ENCODE measurements around the gene ASF1A. TPM values are rescaled to one million over a fixed set of nuclear protein-coding genes. Genes with fewer than 3 reads are reported as not detected.

Gene ASF1A
- total and polyA plus RNA-seq, 10 of the 15 experiments (the other 5 are each of a cell fraction or from before 2014, with no cell fraction given) = 23.7 to 103 (median 31.5) TPM

GRCh38 chr6:118905084-118905483 is 11.1 kb downstream of the ASF1A start:
- no peak overlapping the region for H3K4me3 ChIP-seq
- peaks cover 5 to 25% of the 10 kb centered on the region in 2 experiments; a peak in 3 of 4 replicates for H3K36me3 ChIP-seq (ENCODE audit: control insufficient read depth in 2 of 2, insufficient read depth in 2 of 2, low read length in 1 of 2)
- no peaks in the 10 kb centered on the region for H3K9me3 ChIP-seq (replicated peaks; ENCODE audit: control insufficient read depth, insufficient read depth, low read length)
- ChIA-PET CTCF (interaction anchor here (1.0 to 3.4 kb wide), 3 partner anchors 8 to 339 kb away, joined by 3 to 15 read pairs (median 3); no protein-coding TSS in a partner anchor), SMC1A (ENCODE audit: uncharacterized antibody, unreplicated experiment) (no interaction called here), RAD21 (ENCODE audit: unreplicated experiment) (interaction anchor here (0.6 kb wide), 1 partner anchor 433 kb away, joined by 3 read pairs; no protein-coding TSS in a partner anchor), POLR2A (interaction anchor here (1.8 kb wide), 1 partner anchor 12 kb away, joined by 5 read pairs; no protein-coding TSS in a partner anchor)
- no TSS peak for BruUV-seq (replicated peaks)
- DNase-seq (ENCODE audit: low read depth, low spot score) (no peak), ATAC-seq (no peak), FAIRE-seq (no peak)
- H3K79me2 ChIP-seq (ENCODE audit: control insufficient read depth, insufficient read depth, low read length) = peaks cover 16% of the 10 kb centered on the region
- in situ Hi-C loops (cut with MboI) = no loop called here
- no peaks in the 10 kb centered on the region for H3K27me3 ChIP-seq (replicated peaks in 1 of 2; ENCODE audit: control insufficient read depth in 2 of 2, insufficient read depth in 2 of 2, low read length in 1 of 2)
- H3K4me1 ChIP-seq (ENCODE audit: control insufficient read depth, insufficient read depth, low read length) = no peaks in the 10 kb centered on the region
- no peak overlapping the region for H2AFZ ChIP-seq (ENCODE audit: control insufficient read depth, low read depth, low read length)
- intact Hi-C loops (cut with micrococcal nuclease; ENCODE audit: unreplicated experiment) = no loop called here
- H3K9ac ChIP-seq (ENCODE audit: control insufficient read depth, insufficient read depth, low read length) = no peak overlapping the region
- H3K27ac ChIP-seq (ENCODE audit: control insufficient read depth, insufficient read depth) = no peak overlapping the region
- H3K4me2 ChIP-seq (ENCODE audit: control insufficient read depth, insufficient read depth) = no peak overlapping the region
- no peaks in the 10 kb centered on the region for H4K20me1 ChIP-seq (ENCODE audit: control insufficient read depth, insufficient read depth)
- TF ChIP-seq, protein P1, sequence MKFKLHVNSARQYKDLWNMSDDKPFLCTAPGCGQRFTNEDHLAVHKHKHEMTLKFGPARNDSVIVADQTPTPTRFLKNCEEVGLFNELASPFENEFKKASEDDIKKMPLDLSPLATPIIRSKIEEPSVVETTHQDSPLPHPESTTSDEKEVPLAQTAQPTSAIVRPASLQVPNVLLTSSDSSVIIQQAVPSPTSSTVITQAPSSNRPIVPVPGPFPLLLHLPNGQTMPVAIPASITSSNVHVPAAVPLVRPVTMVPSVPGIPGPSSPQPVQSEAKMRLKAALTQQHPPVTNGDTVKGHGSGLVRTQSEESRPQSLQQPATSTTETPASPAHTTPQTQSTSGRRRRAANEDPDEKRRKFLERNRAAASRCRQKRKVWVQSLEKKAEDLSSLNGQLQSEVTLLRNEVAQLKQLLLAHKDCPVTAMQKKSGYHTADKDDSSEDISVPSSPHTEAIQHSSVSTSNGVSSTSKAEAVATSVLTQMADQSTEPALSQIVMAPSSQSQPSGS (IDR thresholded peaks at IDR 0.05; ENCODE audit: low read length) = no peak
- TF ChIP-seq CBFB (IDR thresholded peaks at IDR 0.05; ENCODE audit: low read depth) (no peak), LARP7 (IDR thresholded peaks at IDR 0.05) (no peak), RAD51 (IDR thresholded peaks at IDR 0.05) (no peak), CREM (IDR thresholded peaks at IDR 0.05; ENCODE audit: low read depth) (no peak), KAT2A (conservative IDR thresholded peaks at IDR 0.05; ENCODE audit: control insufficient read depth, low read depth, low read length) (no peak), SMARCA5 (IDR thresholded peaks at IDR 0.05) (no peak), POLR2AphosphoS2 (IDR thresholded peaks at IDR 0.05; ENCODE audit: low read depth, low read length) (no peak), STAT1 (conservative IDR thresholded peaks at IDR 0.05) (no peak), ZBTB40 (IDR thresholded peaks at IDR 0.05; ENCODE audit: borderline replicate concordance) (no peak), SUPT20H (IDR thresholded peaks at IDR 0.05; ENCODE audit: borderline replicate concordance, control insufficient read depth, low read depth, low read length) (no peak), RB1 (IDR thresholded peaks at IDR 0.05; ENCODE audit: borderline replicate concordance) (no peak), RCOR1 (conservative IDR thresholded peaks at IDR 0.05; ENCODE audit: low read depth, low read length) (no peak), KLF5 (IDR thresholded peaks at IDR 0.05; ENCODE audit: partially characterized antibody) (no peak), SUZ12 (IDR thresholded peaks at IDR 0.05; ENCODE audit: unreplicated experiment) (no peak)
- TF ChIP-seq, protein P2, sequence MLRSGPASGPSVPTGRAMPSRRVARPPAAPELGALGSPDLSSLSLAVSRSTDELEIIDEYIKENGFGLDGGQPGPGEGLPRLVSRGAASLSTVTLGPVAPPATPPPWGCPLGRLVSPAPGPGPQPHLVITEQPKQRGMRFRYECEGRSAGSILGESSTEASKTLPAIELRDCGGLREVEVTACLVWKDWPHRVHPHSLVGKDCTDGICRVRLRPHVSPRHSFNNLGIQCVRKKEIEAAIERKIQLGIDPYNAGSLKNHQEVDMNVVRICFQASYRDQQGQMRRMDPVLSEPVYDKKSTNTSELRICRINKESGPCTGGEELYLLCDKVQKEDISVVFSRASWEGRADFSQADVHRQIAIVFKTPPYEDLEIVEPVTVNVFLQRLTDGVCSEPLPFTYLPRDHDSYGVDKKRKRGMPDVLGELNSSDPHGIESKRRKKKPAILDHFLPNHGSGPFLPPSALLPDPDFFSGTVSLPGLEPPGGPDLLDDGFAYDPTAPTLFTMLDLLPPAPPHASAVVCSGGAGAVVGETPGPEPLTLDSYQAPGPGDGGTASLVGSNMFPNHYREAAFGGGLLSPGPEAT (IDR thresholded peaks at IDR 0.05; ENCODE audit: low read depth) = no peak

Data from GM12878 (cell line).